Vagina (tissue), 2 donors: ENCODE measurements around the gene ZC3H12D. TPM values are rescaled to one million over a fixed set of nuclear protein-coding genes. Genes with fewer than 3 reads are reported as not detected.
"Not testable (repeated sequence)": the region's sequence is repeated elsewhere in the genome, so short reads cannot be mapped to it uniquely, and the experiment has no call there.

Experiments
- DNase-seq, 2 donors: peaks; one replicate each; pipeline ENCODE4 v3.0.0-alpha.2; 2017; ENCODE audit errors: extremely low spot score in 2 of 2
- H3K27ac ChIP-seq: fragments of 200-600 bp; sonication (generic); one replicate; pipeline ENCODE4 v1.5.1; 2019
- H3K27me3 ChIP-seq: fragments of 200-600 bp; sonication (generic); one replicate; pipeline ENCODE4 v1.5.1; 2019
- H3K36me3 ChIP-seq, 2 donors: fragments of 200-600 bp; sonication (generic); one replicate each; pipeline ENCODE4 v1.5.1; 2017 to 2019
- H3K4me1 ChIP-seq: fragments of 200-600 bp; sonication (generic); one replicate; pipeline ENCODE4 v1.5.1; 2019
- H3K4me3 ChIP-seq, 2 donors: fragments of 200-600 bp; sonication (generic); 1 replicate in 1 of 2; 2 replicates in 1 of 2; pipeline ENCODE4 v1.5.1; 2016 to 2019
- H3K9me3 ChIP-seq: fragments of 200-600 bp; sonication (generic); one replicate; pipeline ENCODE4 v1.5.1; 2019
- CTCF ChIP-seq, 3 experiments: fragments of 450-650 bp in 2 of 3; fragments of 200-600 bp in 1 of 3; sonication (generic) in 1 of 3; IDR thresholded peaks; one replicate each; pipeline ENCODE4 v1.5.1; 2017 to 2019; ENCODE audit warnings: antibody characterized with exemption in 3 of 3, mild to moderate bottlenecking in 2 of 3, moderate library complexity in 2 of 3
- POLR2A ChIP-seq, 2 donors: fragments of 450-650 bp; IDR thresholded peaks; one replicate each; pipeline ENCODE4 v1.6.1; 2017; ENCODE audit warnings: antibody characterized with exemption in 2 of 2, mild to moderate bottlenecking in 2 of 2, moderate library complexity in 2 of 2
- POLR2AphosphoS5 ChIP-seq, 2 donors: sonication (generic); formaldehyde crosslinking; IDR thresholded peaks; one replicate each; pipeline ENCODE4 v1.9.0; 2017; ENCODE audit warnings: antibody characterized with exemption in 2 of 2, mild to moderate bottlenecking in 2 of 2, low read depth in 1 of 2; ENCODE audit not compliant: insufficient read depth in 1 of 2
- intact Hi-C: fragments of 100-400 bp; cut with DNase I; formaldehyde crosslinking; loops from one replicate; pipeline ENCODE4 v1.15.1; 2023
- total RNA-seq: library from RNA; depleted of rRNA; stranded (reverse); fragments of >200 nt; gene quantifications from one replicate; pipeline ENCODE4 v1.2.3, GENCODE V29; 2016

ZC3H12D gene
- total RNA-seq, 1 donor from 2014 or later, result 2.2 TPM

GRCh38 chr6:149445095-149445466 is 39.7 kb downstream of the ZC3H12D start:
- DNase-seq, result no peak
- Histone ChIP-seq H3K27ac (no peak overlapping the region), H3K4me1 (no peaks in the 10 kb centered on the region), H3K27me3 (no peaks in the 10 kb centered on the region), H3K4me3 (no peak overlapping the region), H3K9me3 (no peaks in the 10 kb centered on the region), H3K36me3 (no peaks in the 10 kb centered on the region)
- TF ChIP-seq POLR2AphosphoS5 (IDR thresholded peaks at IDR 0.05; ENCODE audit: insufficient read depth in 1 of 2, low read depth in 1 of 2) (no peak), POLR2A (IDR thresholded peaks at IDR 0.05) (no peak), CTCF (IDR thresholded peaks at IDR 0.05) (no peak)
- intact Hi-C loops, result no loop called here

DNA sequence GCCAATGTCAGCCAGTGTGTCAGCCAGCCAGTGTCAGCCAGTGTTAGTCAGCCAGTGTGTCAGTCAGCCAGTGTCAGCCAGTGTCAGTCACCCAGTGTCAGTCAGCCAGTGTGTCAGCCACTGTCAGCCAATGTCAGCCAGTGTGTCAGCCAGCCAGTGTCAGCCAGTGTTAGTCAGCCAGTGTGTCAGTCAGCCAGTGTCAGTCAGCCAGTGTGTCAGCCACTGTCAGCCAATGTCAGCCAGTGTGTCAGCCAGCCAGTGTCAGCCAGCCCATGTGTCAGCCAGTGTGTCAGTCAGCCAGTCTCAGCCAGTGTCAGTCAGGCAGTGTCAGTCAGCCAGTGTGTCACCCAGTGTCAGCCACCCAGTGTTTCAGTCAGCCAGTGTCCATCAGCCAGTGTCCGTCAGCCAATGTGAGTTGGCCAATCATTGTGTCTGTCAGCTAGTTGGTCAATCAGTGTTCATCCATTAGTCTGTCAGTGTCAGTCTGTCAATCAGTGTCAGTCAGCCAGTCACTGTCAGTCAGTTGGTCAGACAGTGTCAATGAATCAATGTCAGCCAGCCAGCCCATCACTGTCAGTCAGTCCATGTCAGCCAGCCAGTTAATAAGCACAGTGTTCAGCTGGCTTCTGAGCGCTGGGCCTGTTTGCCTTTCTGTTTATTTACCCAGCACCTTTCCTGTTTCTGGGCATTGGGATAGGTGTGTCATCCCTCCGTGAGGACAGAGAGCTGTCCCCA is 40.3 kb downstream of the ZC3H12D start:
- H3K27ac ChIP-seq, H3K4me1 ChIP-seq, H3K27me3 ChIP-seq, DNase-seq, H3K4me3 ChIP-seq, H3K36me3 ChIP-seq, H3K9me3 ChIP-seq, intact Hi-C loops: not testable (repeated sequence)

DNA sequence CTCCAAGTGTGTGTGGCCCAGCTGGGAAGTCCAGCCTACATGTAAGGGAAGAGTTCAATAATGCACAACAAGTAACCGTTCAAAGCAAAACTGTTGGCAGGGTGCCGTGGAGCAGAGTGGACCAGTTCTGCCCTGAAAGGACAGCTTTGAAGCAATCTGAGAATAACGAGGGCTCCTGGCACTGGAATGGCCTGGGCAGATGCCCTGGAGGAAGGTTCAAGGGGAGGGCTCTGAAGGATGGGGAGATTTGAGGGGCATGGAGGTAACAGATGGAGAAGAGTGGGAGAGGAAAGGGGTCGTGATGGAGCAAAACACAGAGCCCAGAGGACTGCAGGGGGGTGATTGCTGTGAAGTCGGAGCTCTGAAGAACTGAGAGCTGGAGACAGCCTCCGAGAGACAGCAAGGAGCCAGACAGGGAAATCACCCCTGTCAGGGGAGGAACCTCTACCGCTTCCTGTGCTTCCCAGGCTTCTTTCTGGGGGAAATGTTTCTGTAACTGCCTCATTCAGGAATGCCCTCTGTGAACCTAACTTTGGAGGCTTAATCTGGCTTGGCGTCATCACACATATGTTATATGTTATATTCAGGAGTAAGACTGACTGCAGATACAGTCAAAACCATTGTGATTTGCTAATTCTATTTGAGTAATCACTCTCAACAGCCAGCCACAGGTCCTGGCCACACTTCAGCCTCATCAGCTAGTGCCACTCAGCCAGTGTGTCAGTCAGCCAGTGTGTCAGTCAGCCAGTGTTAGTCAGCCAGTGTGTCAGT is 41.2 kb downstream of the ZC3H12D start:
- no peak for DNase-seq
- Histone ChIP-seq H3K4me3 (no peak overlapping the region), H3K36me3 (no peaks in the 10 kb centered on the region), H3K4me1 (no peaks in the 10 kb centered on the region), H3K27ac (no peak overlapping the region), H3K27me3 (no peaks in the 10 kb centered on the region), H3K9me3 (no peaks in the 10 kb centered on the region)
- intact Hi-C loops, result no loop called here
- TF ChIP-seq CTCF (IDR thresholded peaks at IDR 0.05), result no peak
- TF ChIP-seq POLR2A (IDR thresholded peaks at IDR 0.05), result no peak
- no peak for TF ChIP-seq POLR2AphosphoS5 (IDR thresholded peaks at IDR 0.05; ENCODE audit: insufficient read depth in 1 of 2, low read depth in 1 of 2)

GRCh38 chr6:149441740-149442139 is 43.1 kb downstream of the ZC3H12D start:
- Histone ChIP-seq H3K27me3 (no peaks in the 10 kb centered on the region), H3K4me3 (no peak overlapping the region), H3K9me3 (no peaks in the 10 kb centered on the region), H3K27ac (no peak overlapping the region), H3K36me3 (no peaks in the 10 kb centered on the region), H3K4me1 (no peaks in the 10 kb centered on the region)
- intact Hi-C loops, result no loop called here
- no peak for DNase-seq
- TF ChIP-seq POLR2AphosphoS5 (IDR thresholded peaks at IDR 0.05; ENCODE audit: insufficient read depth in 1 of 2, low read depth in 1 of 2) (no peak), CTCF (IDR thresholded peaks at IDR 0.05) (no peak), POLR2A (IDR thresholded peaks at IDR 0.05) (no peak)

- Histone ChIP-seq H3K36me3 (no peaks in the 10 kb centered on the region), H3K4me1 (no peaks in the 10 kb centered on the region), H3K4me3 (no peak overlapping the region), H3K27me3 (no peaks in the 10 kb centered on the region), H3K9me3 (no peaks in the 10 kb centered on the region), H3K27ac (no peak overlapping the region)
- no peak for DNase-seq
- no peak for TF ChIP-seq POLR2AphosphoS5 (IDR thresholded peaks at IDR 0.05; ENCODE audit: insufficient read depth in 1 of 2, low read depth in 1 of 2)
- TF ChIP-seq POLR2A (IDR thresholded peaks at IDR 0.05), result no peak
- no peak for TF ChIP-seq CTCF (IDR thresholded peaks at IDR 0.05)
- intact Hi-C loops, result no loop called here
These were observed 43.8 kb downstream of the ZC3H12D start for GRCh38 chr6:149440735-149441671.
